CD4-positive, alpha-beta T cell (primary cell): ENCODE data around the gene UBE2D2. TPM values are rescaled to one million over a fixed set of nuclear protein-coding genes. Genes with fewer than 3 reads are reported as not detected.

Experiments used
- ATAC-seq: fragments of 200-7000 bp; cut with Tn5 transposase; one replicate; pipeline ENCODE4 v1.10.0; 2022; ENCODE audit warnings: mild to moderate bottlenecking; ENCODE audit not compliant: poor library complexity
- CTCF ChIA-PET: fragments of 350-600 bp; sonication (Branson Sonifier 250); formaldehyde crosslinking; loops from one replicate; lab custom pipeline; 2021; ENCODE audit warnings: antibody characterized with exemption, inconsistent platforms; lab: Charles Lee
- POLR2A ChIA-PET: fragments of 350-600 bp; sonication (Branson Sonifier 250); formaldehyde crosslinking; loops from one replicate; lab custom pipeline; 2021; ENCODE audit warnings: antibody characterized with exemption, inconsistent platforms; lab: Charles Lee
- DNase-seq, 14 experiments: peaks; one replicate each; pipeline ENCODE4 v3.0.0-alpha.2; 2013 to 2020; ENCODE audit warnings: mixed read lengths in 2 of 14
- H3K27ac ChIP-seq, 2 donors: one replicate each; pipeline versions ENCODE4 v1.5.1 to v1.7.0; 2013; ENCODE audit warnings: low read length in 2 of 2, low read depth in 1 of 2, mild to moderate bottlenecking in 1 of 2
- H3K27me3 ChIP-seq, 2 experiments: 1 replicate in 1 of 2; 2 replicates in 1 of 2; pipeline versions ENCODE4 v1.6.1 to v1.7.0; 2013; ENCODE audit warnings: low read length in 2 of 2, control low read depth in 1 of 2, mild to moderate bottlenecking in 1 of 2, moderate library complexity in 1 of 2; ENCODE audit not compliant: insufficient read depth in 2 of 2, control insufficient read depth in 1 of 2
- H3K36me3 ChIP-seq: one replicate; pipeline ENCODE4 v1.6.1; 2013; ENCODE audit warnings: low read length, control low read depth; ENCODE audit not compliant: insufficient read depth
- H3K4me1 ChIP-seq: one replicate; pipeline ENCODE4 v1.6.1; 2013; ENCODE audit warnings: low read length, control low read depth; ENCODE audit not compliant: insufficient read depth
- H3K4me3 ChIP-seq: one replicate; pipeline ENCODE4 v1.5.1; 2013; ENCODE audit warnings: mild to moderate bottlenecking, low read length, moderate library complexity
- H3K9me3 ChIP-seq, 2 experiments: 1 replicate in 1 of 2; 2 replicates in 1 of 2; pipeline versions ENCODE4 v1.6.1 to v1.7.0; 2013; ENCODE audit warnings: low read length in 2 of 2, mild to moderate bottlenecking in 2 of 2, control low read depth in 1 of 2, moderate library complexity in 1 of 2; ENCODE audit not compliant: control insufficient read depth in 1 of 2, insufficient read depth in 1 of 2
- H3K27ac Mint-ChIP-seq: one replicate; pipeline ENCODE4 v1.8.0; 2020; ENCODE audit warnings: mixed read lengths
- H3K27me3 Mint-ChIP-seq: one replicate; pipeline ENCODE4 v1.8.0; 2021; ENCODE audit warnings: mixed read lengths
- H3K36me3 Mint-ChIP-seq: one replicate; pipeline ENCODE4 v1.8.0; 2021; ENCODE audit warnings: low read depth, mixed read lengths
- H3K4me1 Mint-ChIP-seq: one replicate; pipeline ENCODE4 v1.8.0; 2021; ENCODE audit warnings: low read depth, mixed read lengths
- H3K4me3 Mint-ChIP-seq: one replicate; pipeline ENCODE4 v1.8.0; 2020; ENCODE audit warnings: mild to moderate bottlenecking, mixed read lengths
- H3K9me3 Mint-ChIP-seq: one replicate; pipeline ENCODE4 v1.8.0; 2020; ENCODE audit warnings: mixed read lengths
- intact Hi-C, 2 experiments: fragments of 100-400 bp; cut with DNase I in 1 of 2; cut with micrococcal nuclease in 1 of 2; formaldehyde crosslinking; loops; one replicate each; pipeline versions ENCODE4 v1.15.1 to v1.9.0; 2023 to 2025; cut with DNase I, micrococcal nuclease
- total RNA-seq, 174 experiments: library from RNA in 2 of 174; stranded (reverse) in 2 of 174; gene quantifications; one replicate each; pipeline ENCODE4 v1.2.3 and lab custom pipeline; 2021 to 2026
- TF ChIP-seq, protein P1 (sequence below): fragments of 200-600 bp; IDR thresholded peaks from one replicate; pipeline ENCODE4 v1.8.0; 2022; ENCODE audit warnings: antibody characterized with exemption, mild to moderate bottlenecking

The UBE2D2 gene
- total RNA-seq, 2 experiments from 2014 or later: 164 to 174 TPM

DNA sequence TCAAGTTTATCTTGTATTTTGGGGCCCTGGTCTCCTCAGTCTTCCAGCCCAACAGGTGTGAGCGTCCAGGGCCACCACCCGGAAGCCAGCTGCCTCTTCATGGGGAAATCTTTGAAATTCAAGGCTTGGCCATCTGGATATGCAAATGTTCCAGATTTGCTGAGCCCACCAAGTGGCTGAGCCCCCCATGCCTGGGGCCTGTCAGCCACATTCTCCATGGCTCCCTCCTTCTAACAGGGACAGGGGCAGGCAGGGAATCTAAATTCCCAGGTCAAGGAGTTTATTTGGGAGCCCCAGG lies 72.8 kb downstream of the UBE2D2 start:
- peaks cover 12% of the 10 kb centered on the region for H3K36me3 ChIP-seq
- no peak overlapping the region for H3K27ac ChIP-seq
- ATAC-seq (no peak), DNase-seq (no peak)
- H3K9me3 Mint-ChIP-seq: no peaks in the 10 kb centered on the region
- no peak overlapping the region for H3K4me3 Mint-ChIP-seq
- H3K4me3 ChIP-seq: no peak overlapping the region
- CTCF ChIA-PET: interaction anchor here (0.6 to 11.4 kb wide), 11 partner anchors 16 to 555 kb away, joined by 3 to 172 read pairs (median 5); partner anchors contain the start of genes CXXC5 and UBE2D2
- H3K27me3 Mint-ChIP-seq: no peaks in the 10 kb centered on the region
- no peak overlapping the region for H3K27ac Mint-ChIP-seq
- POLR2A ChIA-PET: interaction anchor here (1.1 to 2.8 kb wide), 7 partner anchors 12 to 140 kb away, joined by 3 to 8 read pairs (median 3); partner anchors contain the start of gene UBE2D2
- intact Hi-C loops: loop anchor here (5.0 to 10.0 kb wide), 3 partner anchors 57 to 211 kb away; no protein-coding TSS in a partner anchor
- H3K4me1 ChIP-seq: peaks cover 52% of the 10 kb centered on the region
- H3K36me3 Mint-ChIP-seq: peaks cover 14% of the 10 kb centered on the region
- H3K9me3 ChIP-seq: no peaks in the 10 kb centered on the region
- H3K4me1 Mint-ChIP-seq: peaks cover 41% of the 10 kb centered on the region
- no peaks in the 10 kb centered on the region for H3K27me3 ChIP-seq
- TF ChIP-seq, protein P1, sequence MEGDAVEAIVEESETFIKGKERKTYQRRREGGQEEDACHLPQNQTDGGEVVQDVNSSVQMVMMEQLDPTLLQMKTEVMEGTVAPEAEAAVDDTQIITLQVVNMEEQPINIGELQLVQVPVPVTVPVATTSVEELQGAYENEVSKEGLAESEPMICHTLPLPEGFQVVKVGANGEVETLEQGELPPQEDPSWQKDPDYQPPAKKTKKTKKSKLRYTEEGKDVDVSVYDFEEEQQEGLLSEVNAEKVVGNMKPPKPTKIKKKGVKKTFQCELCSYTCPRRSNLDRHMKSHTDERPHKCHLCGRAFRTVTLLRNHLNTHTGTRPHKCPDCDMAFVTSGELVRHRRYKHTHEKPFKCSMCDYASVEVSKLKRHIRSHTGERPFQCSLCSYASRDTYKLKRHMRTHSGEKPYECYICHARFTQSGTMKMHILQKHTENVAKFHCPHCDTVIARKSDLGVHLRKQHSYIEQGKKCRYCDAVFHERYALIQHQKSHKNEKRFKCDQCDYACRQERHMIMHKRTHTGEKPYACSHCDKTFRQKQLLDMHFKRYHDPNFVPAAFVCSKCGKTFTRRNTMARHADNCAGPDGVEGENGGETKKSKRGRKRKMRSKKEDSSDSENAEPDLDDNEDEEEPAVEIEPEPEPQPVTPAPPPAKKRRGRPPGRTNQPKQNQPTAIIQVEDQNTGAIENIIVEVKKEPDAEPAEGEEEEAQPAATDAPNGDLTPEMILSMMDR: no peak

DNA sequence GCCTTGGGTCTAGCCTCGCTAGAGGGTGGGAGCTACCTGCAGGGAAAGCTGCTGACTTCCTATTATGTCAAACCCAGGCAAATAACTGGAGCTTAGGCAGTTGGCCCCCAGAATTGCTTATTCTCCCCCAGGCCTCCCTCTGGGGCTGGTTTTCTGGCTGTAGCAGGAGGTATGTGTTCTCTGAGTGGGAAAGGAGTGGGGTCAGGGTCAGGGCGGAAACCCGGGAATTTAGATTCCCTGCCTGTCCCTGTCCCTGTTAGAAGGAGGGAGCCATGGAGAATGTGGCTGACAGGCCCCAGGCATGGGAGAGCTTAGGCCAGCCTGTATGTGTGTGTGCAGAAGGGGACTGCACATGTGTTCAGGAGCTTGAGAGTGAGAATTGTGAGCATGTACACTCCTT lies 73.4 kb downstream of the UBE2D2 start:
- TF ChIP-seq, protein P1: no peak
- H3K4me3 ChIP-seq: no peak overlapping the region
- H3K4me1 ChIP-seq: peaks cover 52% of the 10 kb centered on the region
- H3K9me3 ChIP-seq: no peaks in the 10 kb centered on the region
- no peaks in the 10 kb centered on the region for H3K27me3 Mint-ChIP-seq
- POLR2A ChIA-PET: interaction anchor here (1.2 to 2.9 kb wide), 6 partner anchors 14 to 141 kb away, joined by 3 to 15 read pairs (median 4); partner anchors contain the start of genes CXXC5 and UBE2D2
- H3K36me3 ChIP-seq: peaks cover 6% of the 10 kb centered on the region
- peak overlapping the region; percentile 22 for H3K27ac Mint-ChIP-seq
- intact Hi-C loops: loop anchor here (5.0 to 10.0 kb wide), 3 partner anchors 57 to 210 kb away; no protein-coding TSS in a partner anchor
- peaks cover 41% of the 10 kb centered on the region for H3K4me1 Mint-ChIP-seq
- CTCF ChIA-PET: interaction anchor here (0.6 to 11.4 kb wide), 5 partner anchors 20 to 512 kb away, joined by 3 to 172 read pairs (median 3); no protein-coding TSS in a partner anchor
- H3K27ac ChIP-seq: no peak overlapping the region
- no peaks in the 10 kb centered on the region for H3K27me3 ChIP-seq
- DNase-seq: peak in 2 of 14 experiments; percentile 10 to 28
- H3K9me3 Mint-ChIP-seq: no peaks in the 10 kb centered on the region
- no peak for ATAC-seq
- H3K4me3 Mint-ChIP-seq: no peak overlapping the region
- H3K36me3 Mint-ChIP-seq: peaks cover 9% of the 10 kb centered on the region

DNA sequence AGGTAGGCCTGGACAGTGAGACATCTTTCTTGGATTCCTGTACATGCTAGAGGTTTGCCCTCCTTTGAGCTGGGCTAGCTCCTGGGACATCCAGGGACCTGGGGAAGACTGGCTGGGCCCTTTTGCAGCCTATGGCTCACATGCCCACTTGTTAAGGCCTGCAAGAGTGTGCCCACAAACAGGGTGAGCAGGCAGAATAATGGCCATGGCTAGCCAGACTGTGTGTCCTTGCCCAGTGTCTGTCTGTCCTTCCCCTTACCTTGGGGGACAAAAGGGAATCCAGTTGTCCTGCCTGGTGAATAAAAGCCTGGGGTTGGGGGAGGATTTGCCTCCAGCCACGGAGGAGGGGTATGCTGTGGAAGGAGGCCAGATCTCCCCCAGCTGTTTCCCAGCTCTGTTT lies 74.1 kb downstream of the UBE2D2 start:
- Mint-ChIP-seq H3K36me3 (peaks cover 2% of the 10 kb centered on the region), H3K27me3 (no peaks in the 10 kb centered on the region), H3K4me1 (peaks cover 41% of the 10 kb centered on the region), H3K4me3 (no peak overlapping the region), H3K27ac (peak overlapping the region; percentile 74), H3K9me3 (no peaks in the 10 kb centered on the region)
- TF ChIP-seq, protein P1: no peak
- DNase-seq (peak in 2 of 14 experiments; percentile 7 to 11), ATAC-seq (no peak)
- Histone ChIP-seq H3K4me1 (peaks cover 52% of the 10 kb centered on the region), H3K27me3 (no peaks in the 10 kb centered on the region), H3K27ac (no peak overlapping the region), H3K4me3 (no peak overlapping the region), H3K36me3 (peaks cover 2% of the 10 kb centered on the region), H3K9me3 (no peaks in the 10 kb centered on the region)
- ChIA-PET CTCF (interaction anchor here (0.6 to 11.4 kb wide), 8 partner anchors 15 to 511 kb away, joined by 3 to 172 read pairs (median 8); no protein-coding TSS in a partner anchor), POLR2A (interaction anchor here (1.1 to 2.9 kb wide), 10 partner anchors 8 to 130 kb away, joined by 3 to 21 read pairs (median 7); partner anchors contain the start of genes CXXC5 and UBE2D2)
- intact Hi-C loops: loop anchor here in 1 of 2 experiments (5.0 to 10.0 kb wide), 4 partner anchors 60 to 210 kb away; no protein-coding TSS in a partner anchor
